ENCODE measurements around the gene C2CD4B.

DNA sequence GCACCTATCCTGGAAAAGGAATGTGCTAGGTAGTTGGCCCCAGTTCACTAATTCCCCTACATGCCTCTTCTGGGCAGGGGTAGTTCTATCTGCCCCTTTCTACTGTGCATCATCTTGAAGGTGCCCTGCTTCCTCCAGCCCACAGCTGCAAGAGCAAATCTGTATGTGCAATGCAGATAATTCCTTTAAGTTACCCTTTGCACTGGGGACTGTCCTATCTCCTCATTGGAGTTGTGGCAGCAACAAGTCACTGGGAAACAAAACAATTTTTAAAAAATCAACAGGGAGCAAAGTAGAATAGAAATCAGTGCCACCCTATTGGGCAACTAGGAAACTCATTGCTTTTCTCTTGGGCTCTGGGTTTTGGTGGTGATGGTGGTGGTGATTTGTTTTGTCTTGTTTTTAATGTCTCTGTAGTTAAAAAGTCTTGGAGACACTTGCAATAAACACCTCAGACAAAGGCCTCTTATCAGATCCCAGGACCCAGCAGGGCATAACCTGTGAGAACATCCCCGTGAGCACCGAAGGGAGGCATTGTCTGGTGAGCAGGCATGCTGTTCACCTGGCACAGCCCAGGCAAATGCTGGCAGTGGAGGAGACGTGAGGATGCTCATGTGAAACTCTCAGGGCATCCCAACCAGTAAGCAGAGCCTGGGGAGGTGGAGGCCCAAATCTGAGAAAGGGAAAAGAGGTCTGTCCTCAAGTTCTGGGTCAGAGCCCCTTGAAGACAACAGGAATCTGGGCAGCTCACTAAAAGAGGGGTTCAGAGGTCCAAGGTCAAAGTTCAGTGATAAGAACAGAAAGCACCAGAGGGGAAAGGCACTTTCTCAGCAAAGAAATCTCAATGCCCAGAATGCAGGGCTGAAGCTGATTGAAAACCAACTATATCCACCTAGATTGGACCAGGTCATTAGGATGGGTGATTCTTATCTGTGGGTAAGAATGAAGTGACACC lies 27.9 kb downstream of the C2CD4B start:
- TF ChIP-seq, protein P1, sequence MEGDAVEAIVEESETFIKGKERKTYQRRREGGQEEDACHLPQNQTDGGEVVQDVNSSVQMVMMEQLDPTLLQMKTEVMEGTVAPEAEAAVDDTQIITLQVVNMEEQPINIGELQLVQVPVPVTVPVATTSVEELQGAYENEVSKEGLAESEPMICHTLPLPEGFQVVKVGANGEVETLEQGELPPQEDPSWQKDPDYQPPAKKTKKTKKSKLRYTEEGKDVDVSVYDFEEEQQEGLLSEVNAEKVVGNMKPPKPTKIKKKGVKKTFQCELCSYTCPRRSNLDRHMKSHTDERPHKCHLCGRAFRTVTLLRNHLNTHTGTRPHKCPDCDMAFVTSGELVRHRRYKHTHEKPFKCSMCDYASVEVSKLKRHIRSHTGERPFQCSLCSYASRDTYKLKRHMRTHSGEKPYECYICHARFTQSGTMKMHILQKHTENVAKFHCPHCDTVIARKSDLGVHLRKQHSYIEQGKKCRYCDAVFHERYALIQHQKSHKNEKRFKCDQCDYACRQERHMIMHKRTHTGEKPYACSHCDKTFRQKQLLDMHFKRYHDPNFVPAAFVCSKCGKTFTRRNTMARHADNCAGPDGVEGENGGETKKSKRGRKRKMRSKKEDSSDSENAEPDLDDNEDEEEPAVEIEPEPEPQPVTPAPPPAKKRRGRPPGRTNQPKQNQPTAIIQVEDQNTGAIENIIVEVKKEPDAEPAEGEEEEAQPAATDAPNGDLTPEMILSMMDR (IDR thresholded peaks at IDR 0.05) = no peak
- TF ChIP-seq POLR2A (IDR thresholded peaks at IDR 0.05) = no peak

All from Peyer's patch (tissue), 4 donors.